Stimulated activated naive CD8-positive, alpha-beta T cell treated with anti-CD3 and anti-CD28 coated beads, Interleukin-15, Interleukin-2, amounts not matched to agents 100 U/mL and 50 U/mL, for 24 hours (primary cell): ENCODE data around the gene RARA.
"Not testable (repeated sequence)": the region's sequence is repeated elsewhere in the genome, so short reads cannot be mapped to it uniquely, and the experiment has no call there.

Source experiments
- ATAC-seq: fragments of 150-1000 bp; cut with Tn5 transposase; one replicate; pipeline ENCODE4 v1.10.0; 2021
- DNase-seq: peaks from one replicate; pipeline ENCODE4 v3.0.0; 2021

RARA gene

DNA sequence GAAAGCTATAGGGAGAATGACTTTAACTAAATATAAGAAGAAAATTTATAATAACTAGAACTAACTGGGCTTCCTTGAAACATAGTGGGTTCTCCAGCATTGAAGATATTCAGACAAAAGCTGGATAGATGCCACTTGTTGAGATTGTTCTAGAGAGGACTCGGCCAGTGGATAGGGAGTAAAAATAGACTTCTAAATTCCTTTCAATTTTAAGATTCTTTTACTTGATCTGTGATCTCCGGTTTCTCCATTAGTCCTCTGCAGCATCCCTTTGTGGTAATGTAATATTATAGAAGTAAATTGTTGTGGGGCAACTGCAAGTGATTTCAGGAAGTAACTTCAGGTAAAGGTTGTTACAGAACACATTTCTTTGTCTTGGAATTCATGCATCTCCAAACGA, 10.3 kb upstream of the RARA start:
- DNase-seq (no peak), ATAC-seq (no peak)

DNA sequence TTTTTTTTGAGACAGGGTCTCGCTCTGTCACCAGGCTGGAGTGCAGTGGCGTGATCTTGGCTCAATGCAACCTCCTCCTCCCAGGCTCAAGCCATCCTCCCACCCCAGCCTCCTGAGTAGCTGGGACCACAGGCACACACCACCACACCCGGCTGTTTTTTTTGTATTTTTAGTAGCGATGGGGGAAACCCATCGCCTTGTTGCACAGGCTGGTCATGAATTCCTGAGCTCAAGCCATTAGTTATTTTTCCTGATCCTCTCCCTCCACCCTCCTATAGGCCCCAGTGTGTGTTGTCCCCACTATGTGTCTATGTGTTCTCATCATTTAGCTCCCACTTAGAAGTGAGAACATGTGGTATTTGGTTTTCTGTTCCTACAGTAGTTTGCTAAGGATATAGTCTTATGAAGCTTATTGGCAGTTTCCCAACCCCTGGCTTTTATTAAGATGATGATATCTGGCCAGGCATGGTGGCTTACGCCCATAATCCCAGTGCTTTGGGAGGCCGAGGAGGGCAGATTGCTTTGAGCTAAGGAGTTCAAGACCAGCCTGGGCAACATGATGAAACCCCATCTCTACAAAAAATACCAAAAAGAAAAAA, 9.7 kb upstream of the RARA start:
- ATAC-seq, DNase-seq: not testable (repeated sequence)

DNA sequence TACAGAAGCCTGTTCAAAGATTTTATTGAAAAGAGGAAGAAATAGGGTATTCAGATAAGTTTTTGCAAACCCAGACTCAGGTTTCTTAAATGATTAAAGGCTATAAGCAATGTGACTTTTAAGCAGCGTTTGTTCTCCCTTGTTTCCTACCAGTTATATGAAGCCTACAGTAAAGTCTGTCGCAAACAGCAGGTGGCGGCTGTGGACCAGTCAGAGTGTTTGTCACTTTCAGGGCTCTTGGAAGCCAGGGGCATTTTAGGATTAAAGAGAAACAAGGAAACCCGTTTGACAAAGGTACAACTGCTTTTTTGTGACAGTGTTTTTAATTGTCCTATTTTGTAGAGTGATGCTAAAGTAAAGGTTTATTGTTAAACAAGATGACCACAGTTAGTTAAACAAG, 7.7 kb upstream of the RARA start:
- DNase-seq (no peak), ATAC-seq (no peak)

DNA sequence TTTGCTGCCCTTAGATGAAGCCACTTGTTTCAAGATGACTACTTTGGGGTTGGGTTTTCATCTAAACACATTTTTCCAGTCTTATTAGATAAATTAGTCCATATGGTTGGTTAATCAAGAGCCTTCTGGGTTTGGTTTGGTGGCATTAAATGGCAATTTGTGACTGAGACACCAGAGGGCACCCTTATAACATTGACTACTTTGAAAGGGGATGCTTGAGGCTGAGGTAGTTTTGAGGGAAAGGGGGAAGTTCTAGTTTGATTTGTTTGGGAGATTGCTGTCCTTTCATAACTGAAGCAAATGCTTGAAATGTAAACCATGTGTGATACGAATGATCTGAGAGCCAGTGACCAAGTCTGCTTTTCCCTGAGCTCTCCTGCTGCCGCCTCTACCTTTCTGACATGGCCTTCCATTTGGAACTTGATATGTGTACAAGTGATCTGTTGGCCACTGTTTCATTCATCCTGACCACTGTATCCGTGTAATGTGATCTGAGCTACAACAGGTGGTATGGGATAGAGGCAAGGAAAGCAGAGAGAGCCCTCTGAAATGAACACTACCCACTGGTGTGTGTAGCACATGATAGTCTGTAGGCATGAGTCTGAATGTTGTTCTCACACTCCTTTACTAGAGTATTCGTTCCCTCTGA, 5.8 kb upstream of the RARA start:
- DNase-seq = no peak
- ATAC-seq = no peak

DNA sequence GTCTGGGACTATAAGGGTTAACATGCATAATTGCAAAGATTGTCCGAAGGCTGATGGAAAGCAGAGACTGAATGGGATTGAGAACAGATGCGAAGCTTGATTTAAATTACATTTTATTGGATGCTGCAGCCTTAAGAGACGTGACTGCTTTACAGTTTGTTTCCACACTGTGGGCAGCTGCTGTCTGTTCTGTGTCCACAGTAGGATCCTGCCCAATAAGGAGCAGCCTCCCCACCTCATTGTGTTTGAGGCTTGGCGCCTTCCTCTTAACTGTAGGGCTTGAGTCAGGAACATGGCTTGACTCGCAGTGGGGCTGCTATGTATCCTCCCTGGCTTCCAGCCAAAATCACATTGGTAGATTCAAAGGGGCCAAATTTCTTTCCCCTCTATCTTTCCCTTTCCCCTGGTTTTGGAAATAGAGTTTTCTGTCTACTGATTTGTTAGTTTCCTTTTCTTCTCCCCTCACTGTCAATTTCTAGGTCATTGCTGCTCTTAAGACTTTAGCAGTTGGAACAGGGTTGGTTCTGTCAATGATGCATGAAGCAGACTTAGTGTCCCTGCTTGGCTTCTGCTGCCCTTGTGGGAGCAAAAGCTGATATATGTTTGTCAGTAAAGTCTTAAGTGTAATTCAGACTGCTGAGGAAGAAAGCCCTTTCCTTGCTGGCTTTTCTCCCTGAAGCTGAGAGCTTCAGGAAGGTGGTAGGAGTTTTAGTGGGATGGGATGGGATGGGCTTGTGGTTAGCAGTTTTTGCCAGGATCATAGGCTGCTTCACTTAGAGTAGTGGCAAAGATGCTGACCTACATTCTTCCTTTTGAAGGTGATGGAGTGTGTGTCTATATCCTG, 5.0 kb upstream of the RARA start:
- no peak for ATAC-seq
- DNase-seq = no peak

DNA sequence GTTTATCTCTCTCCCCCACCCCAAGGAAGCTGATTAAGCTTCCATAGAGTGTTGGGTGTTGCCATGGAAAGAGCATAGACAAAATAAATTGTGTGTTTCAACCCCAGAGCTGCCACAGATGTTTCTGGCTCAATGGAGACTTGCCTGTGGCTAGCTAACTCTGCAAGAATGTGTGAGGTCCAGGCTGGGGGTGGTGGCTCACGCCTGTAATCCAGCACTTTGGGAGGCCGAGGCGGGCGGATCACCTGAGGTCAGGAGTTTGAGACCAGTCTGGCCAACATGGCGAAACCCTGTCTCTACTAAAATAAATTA, 4.5 kb upstream of the RARA start:
- not testable (repeated sequence) for ATAC-seq, DNase-seq

DNA sequence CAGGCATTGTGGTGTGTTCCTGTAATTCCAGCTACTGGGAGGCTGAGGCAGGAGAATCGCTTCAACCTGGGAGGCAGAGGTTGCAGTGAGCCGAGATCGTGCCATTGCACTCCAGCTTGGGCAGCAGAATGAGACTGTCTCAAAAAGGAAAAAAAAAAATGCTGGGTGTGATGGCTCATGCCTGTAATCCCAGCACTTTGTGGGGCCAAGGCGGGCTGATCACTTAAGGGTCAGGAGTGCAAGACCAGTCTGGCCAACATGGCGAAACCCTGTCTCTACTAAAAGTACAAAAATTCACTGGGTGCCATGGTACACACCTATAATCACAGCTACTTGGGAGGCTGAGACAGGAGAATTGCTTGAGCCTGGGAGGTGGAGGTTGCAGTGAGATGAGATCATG, 4.1 kb upstream of the RARA start:
- DNase-seq, ATAC-seq: not testable (repeated sequence)

DNA sequence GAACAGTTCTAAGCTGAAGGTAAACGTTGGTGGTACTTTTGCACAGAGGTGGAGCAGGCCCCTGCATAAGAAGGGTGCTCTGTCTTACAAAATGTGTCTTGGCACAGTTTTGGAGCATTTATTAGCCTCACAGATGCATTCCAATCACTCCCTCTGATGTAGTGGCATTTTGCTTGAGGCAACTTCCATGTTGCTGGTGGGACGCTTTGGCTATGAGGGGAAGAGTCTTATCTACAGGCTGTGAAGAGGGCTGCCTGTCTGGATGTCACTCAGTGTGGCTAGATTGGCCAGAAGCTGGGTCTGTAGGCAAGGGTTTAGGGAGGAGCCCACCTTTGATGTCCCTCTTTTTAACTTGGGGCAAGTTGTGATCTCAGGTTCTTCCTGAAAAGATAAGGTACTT, 2.6 kb upstream of the RARA start:
- ATAC-seq (no peak), DNase-seq (no peak)

DNA sequence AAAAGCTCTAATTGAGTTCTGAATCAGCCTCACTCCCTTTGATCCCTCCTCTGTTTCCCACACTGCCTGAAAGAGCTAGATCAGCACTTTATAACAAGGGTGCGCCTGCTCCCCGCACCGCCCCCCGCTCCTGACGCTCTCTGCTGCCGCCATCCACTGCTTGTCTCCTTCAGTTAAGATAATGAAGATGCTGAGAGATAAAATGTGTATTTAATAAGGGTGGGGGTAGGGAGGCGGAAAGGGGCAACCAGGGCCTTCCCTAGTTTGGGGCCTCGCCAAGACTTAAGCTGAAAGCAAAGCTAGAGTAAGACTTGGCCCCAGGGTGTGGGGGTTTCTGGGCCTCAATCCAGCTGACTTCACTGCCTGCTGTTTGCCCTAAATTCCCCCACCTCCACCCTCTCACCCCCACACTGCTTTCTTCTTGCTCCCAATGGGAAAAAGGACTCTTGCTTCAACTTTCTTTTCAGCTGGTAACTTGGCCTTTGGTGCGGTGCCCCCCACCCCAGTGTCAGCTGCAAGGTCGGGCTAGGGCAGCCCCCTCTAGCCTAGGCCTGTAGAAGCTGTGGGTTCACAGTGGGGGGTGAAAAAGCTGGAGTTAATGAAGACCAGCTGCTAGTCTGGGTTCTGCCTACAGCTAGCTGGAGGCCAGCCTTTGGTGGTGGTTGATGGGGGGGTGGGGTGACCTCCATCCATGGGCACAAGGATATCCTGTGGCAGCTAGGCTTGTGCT, 1.8 kb upstream of the RARA start:
- ATAC-seq = no peak
- peak; percentile 12 for DNase-seq

DNA sequence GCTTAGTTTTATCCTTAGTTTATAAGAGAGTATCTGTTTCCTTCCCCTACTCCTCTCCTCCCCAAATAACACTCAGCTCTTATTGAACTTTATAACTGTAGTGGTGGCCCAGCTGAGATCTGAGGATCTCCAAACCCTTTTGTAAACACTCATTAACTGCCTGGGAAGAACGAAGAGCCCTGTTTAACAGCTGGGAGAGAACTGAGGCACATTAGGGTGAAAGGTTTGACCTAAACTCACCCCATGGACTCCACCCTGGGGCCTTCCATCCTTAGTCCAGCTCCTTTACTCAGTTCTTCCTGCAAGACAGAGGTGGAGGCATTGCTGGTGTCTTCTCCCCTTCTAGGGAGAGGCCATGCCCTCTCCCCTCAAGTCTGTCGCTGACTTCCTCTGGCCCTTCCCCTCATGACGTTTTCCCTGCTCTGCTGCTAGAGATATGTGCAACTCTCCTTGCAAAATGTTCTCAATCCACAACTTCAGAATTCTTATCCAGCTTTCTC, 1.2 kb upstream of the RARA start:
- ATAC-seq = no peak
- DNase-seq = peak; percentile 8

DNA sequence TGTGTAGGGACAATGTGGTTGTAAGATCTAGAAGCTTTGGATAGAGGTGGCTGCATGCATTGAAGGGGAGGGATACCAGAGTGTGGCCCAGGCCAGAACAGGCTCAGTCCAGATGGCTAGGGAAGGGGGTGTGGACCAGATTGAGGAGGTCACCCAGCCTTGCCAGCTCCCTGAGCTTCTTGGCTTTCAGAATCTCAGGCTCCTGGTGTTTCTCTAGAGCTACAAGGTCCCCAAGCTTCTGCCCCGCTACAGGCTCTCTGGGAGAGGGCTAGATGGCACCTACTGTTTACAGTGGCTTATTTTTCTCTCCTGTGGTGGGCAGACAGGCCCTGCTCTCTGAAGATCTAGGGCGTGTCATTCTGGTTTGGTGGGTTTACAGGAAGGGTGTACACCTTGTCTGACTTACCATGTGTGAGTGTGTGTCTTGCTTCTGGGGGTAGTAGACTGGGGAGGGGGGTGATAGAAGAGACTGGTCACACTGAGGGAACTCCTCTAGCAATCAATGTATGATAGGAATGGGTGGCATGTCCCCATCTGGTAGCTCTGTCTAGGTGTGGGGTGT, 1.1 kb downstream of the RARA start:
- ATAC-seq (no peak), DNase-seq (no peak)

DNA sequence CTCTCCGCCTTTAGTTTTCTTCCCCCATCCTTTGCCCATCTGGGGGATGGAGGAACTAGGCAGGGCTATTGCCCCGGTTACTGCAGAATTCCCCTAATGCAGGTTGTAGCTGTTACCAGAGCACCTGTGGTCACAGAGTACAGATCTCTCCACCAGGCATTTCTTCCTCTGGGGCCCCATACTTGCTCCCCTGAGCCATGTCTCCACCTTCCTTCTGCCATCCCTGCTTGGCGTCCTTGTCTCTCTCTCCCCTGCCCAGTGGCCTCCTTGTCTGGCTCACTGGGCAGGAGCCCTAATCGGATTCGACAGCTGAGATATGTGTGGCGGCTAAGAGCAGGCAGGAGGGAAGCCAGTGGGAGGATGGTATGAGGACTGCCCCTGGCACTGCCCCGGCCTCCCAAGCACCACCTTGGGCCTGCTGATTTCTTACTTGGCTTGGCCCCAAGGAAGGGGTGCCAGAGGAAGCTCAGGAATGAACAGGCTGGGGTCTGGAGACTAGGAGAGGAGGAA, 2.0 kb downstream of the RARA start:
- DNase-seq (no peak), ATAC-seq (no peak)

DNA sequence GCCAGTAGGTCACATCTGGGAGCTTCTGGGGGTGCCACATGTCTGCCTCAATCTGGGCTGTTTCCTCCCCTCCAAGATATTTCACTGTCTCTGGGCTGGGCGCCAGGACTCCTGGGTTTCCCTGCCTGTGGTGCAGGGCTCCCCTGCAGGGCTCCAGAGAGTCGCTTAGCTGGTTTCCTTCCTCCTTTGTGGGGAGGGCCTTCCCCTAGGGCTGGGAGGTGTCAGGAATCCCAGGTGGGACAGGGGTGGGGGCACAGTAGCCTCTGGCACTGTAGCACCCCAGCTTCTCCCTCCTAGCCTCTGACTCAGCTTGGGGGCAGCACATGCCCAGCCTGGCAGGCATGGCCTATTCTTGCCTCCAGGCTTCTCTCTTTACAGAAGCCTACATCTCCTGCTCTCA, 2.6 kb downstream of the RARA start:
- ATAC-seq (no peak), DNase-seq (no peak)

DNA sequence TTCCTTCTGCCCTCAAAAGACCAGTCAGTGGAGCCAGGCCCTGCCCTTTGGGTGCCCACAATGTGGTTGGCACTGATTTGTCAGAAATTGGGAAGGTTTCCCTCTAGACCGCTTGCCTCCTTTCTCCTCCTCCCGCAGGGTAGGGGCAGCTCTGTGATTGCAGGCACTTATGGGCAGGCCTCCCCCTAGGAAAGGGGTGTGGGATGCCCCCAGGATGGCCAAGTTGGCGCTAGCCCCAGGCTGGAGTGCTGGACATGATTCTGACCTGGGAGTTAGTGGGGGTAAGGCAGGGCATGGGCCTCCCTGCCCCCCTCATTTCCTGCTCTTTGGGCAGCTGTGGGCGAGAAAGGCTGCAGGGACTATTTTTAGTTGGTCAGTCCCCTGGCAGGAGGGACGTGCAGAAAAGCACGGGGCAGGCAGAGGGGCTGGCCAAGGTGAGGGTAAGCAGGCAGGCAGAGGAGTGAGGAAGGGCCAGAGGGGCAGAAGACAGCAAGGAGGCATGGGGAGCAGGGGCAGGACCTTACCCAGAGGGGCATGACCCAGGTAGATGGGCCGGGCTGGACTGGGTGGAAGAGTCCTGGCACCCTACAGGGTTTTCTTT, 3.3 kb downstream of the RARA start:
- no peak for ATAC-seq
- DNase-seq = no peak

DNA sequence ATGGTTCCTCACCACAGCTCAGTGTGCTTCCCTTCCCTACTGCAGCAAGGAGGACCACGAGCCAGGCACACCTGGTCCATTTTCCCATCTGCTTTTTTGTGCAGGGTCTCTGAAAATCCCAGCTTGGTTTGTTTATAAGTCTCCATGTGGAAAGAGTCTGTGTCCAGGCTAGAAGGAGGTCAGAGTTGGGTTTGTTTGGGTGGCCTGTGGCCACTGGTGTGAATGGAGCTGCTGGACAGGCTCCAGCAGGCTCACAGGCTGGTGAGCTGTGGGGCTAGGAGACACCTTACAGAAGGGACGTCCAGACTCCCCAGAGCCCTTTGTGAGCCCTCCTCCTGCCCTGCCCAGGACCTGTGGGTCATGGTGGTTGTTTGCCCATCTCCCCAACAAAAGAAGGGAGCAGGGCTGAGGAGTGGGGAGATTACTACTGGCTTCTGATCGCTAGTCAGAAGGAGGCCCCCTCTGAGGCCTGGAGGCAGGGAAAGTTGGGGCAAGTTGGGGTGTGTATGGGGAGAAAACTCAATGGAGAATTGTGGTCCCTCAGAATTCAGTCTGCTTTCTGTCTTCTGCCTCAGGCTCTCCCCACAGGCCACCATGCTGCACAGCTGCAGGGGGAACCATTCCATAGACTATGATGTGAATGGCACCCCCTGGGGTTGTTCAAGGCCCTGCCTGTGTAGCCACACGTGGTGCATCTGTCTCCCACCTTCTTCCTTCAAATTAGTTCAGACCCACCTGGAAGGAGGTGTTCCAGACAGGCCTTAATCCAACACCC, 4.1 kb downstream of the RARA start:
- DNase-seq = no peak

DNA sequence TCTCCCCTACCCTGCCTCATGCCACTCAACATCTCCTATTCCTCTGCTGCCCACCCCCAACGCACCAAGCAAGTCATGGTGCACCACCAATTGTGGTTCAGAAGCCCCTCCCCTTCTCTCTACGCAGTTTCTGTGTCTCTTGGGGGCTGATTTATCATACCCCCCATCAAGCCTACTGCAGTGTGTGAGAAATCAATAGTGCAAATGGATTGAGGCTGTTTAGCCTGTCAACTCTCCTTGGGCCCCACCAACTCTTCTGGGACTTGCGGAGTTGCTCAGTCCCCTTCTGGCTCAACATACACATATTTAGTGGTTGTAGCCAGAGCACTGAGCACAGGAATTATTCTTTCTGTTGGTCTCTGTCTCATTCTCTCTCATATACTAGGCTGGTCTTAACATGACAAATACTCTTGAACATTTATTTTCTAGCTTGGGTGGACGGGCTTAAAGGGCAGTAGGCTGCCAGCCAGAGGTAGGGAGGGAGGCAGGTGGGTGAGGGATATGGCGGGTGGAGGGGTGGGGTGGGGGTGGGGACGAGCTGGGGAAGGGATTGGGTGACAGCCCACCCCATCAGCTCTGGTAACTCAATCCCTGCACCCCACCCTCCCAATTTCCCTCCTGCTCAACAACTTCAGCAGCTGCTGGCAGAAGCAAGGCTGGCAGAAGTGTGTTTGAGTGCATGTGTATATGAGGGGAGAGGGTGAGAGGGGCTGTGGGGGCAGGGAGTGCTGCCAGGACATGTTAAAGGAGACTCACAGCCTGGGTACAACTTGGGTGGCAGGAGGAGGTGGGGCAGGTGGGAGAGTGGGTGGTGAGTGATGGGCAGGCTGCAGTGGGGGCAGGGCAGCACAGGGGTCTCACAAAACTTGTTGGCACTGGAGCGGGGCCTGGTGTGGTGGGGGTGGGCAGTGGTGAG, 4.9 kb downstream of the RARA start:
- ATAC-seq (no peak), DNase-seq (no peak)

More for the DNA sequence above, 4.1 kb downstream of the RARA start:
- no peak for ATAC-seq

DNA sequence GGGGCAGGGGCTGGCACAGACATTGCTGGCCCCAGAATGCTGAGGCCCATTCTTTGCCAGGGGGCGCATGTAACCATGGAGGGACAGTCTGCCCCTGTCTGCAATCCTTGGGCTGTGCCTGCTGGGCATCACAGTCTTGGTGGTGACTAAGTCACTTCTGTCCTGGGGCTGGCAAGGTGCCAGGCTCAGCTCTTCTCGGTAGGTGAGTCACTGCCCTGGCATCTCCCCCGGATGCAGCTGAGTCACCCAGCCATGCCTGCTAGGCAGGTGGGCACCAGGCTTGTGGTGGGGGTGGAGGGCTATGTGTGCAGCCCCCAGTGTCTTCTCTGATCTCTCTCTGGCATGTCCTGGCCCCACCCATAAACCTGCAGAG, 5.6 kb downstream of the RARA start:
- DNase-seq (peak; percentile 89), ATAC-seq (peak; percentile 57)

DNA sequence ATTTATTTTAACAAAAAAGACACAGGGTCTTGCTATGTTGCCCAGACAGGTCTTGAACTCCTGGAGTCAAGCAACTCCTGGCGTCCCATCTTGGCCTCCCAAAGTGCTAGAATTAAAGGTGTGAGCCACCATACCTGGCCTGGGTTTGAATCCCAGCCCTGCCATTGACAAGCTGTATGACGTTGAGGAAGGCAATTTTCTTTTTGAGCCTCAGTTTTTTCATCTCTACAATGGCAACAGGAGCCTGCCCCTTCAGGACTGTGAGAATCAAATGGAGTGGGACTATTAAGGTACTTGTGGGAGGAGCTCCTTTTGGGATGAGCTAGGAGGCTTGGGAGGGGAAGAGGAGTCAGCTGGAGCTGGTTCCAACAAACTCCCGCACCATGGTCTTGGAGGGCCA, 6.2 kb downstream of the RARA start:
- no peak for DNase-seq
- ATAC-seq = no peak

DNA sequence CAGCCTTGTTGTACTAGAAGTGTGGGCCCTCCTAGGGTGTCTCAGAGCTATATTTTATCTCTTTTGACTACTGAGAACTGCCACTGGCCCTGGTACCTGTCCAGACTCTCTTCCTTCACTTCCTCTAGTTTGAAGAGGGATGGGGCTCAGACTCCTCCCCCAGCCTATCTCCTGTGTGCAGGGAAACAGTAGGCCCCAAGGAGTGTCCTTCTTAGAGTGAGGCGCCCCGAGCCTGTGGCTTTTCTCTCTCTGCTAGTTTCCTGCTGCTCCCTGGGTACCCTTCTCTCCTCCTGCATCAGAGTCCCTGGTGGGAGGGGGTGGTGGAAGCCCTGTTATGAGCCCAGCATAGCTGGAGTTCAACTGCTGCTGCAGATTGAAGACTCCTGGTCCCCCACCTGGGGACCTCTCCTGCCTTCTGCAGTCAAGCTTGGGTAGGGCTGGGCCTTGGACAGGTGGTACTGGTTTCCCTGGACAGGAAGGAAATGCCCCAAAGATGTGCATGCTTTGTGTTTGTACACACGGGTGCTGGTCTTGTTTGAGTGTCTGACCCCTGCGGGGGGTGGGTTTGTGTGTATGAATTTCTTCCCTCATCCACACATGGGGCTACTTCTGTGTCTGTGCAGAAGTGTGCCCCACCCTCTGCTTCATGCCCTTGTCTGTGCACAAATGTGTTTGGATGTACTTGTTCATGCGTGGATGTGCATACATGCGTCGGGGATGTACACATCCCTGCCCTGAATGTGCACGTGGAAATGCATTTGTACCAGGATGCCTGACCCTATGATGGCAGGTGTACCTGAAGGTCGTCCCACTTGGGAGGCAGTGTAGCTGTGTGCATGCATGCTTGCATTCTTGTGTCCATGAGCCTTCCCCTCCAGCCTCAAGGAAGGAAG, 6.9 kb downstream of the RARA start:
- DNase-seq (no peak), ATAC-seq (no peak)
